Measurements from ENCODE around the gene KIDINS220. TPM values are rescaled to one million over a fixed set of nuclear protein-coding genes. Genes with fewer than 3 reads are reported as not detected.

Gene KIDINS220
- total and polyA plus RNA-seq, 2 of the 13 experiments (the other 11 are each of a cell fraction or from before 2014, with no cell fraction given) = 25.2 to 32.3 TPM

DNA sequence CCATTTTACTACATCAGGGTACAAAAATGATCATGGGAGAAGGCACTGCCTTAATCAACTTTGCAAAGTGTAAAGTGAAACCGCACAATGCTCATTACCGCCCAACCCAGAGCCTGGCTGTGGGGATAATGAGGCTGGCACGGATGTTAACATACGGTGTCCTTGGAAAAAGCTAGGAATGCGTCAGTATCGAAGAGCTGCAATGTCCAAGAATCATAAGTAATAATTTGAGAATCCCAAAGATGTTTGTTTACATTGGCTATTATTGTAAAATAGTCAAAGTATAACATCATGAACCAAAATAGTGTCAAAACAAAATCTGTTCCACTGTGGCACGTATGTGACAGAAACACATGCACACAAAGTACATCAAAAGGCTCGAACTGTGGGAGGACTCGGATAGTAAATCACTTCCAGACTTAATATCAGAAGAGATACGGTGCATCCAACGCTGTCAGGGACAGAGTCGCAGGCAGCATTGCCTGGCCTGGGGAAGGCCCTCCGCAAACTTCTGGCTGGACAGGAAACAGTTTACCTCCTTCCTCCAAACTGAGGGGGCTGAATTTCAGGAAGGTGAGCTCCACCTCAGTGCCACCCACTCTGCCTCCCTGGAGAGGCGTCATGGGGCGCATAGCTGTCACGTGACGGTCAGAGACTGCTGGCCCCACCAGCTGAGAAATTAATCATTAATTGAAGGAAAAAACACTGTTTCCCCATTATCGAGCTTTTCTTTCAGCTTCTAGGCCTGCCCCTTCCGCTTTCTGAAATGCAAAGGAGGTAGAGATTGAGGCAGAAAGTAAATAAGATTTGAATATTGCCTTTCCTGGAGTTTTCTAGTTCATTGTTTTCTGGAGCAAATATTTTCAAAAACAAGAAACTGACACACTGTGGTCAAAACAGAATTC lies 157.3 kb downstream of the KIDINS220 start (continued):
- TF ChIP-seq, protein P1, sequence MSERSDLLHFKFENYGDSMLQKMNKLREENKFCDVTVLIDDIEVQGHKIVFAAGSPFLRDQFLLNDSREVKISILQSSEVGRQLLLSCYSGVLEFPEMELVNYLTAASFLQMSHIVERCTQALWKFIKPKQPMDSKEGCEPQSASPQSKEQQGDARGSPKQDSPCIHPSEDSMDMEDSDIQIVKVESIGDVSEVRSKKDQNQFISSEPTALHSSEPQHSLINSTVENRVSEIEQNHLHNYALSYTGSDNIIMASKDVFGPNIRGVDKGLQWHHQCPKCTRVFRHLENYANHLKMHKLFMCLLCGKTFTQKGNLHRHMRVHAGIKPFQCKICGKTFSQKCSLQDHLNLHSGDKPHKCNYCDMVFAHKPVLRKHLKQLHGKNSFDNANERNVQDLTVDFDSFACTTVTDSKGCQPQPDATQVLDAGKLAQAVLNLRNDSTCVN (CRISPR knock-in tag; IDR thresholded peaks at IDR 0.05; ENCODE audit: borderline replicate concordance) = peak; percentile 95
- peak; percentile 71; the same call in 1 of the 2 replicates for TF ChIP-seq ZNF556 (CRISPR knock-in tag; IDR thresholded peaks at IDR 0.05; ENCODE audit: borderline replicate concordance)
- peak; percentile 45; the same call in 1 of the 2 replicates for TF ChIP-seq FOXK2 (IDR thresholded peaks at IDR 0.05)
- TF ChIP-seq ZFYVE20 (CRISPR knock-in tag; IDR thresholded peaks at IDR 0.05; ENCODE audit: borderline replicate concordance, low read depth) = no peak
- TF ChIP-seq BORCS8-MEF2B (CRISPR knock-in tag; IDR thresholded peaks at IDR 0.05) = peak; percentile 66; the same call in 1 of the 2 replicates
- TF ChIP-seq PRMT3 (CRISPR knock-in tag; IDR thresholded peaks at IDR 0.05; ENCODE audit: borderline replicate concordance, low read depth) = no peak
- TF ChIP-seq SP5 (CRISPR knock-in tag; IDR thresholded peaks at IDR 0.05; ENCODE audit: borderline replicate concordance, low read depth) = peak; percentile 77; the same call in 1 of the 2 replicates
- 0 out of 2 replicates have a peak, but pooled peaks have one; percentile 15 for TF ChIP-seq TMF1 (CRISPR knock-in tag; IDR thresholded peaks at IDR 0.05; ENCODE audit: low read depth)
- TF ChIP-seq, protein P2, sequence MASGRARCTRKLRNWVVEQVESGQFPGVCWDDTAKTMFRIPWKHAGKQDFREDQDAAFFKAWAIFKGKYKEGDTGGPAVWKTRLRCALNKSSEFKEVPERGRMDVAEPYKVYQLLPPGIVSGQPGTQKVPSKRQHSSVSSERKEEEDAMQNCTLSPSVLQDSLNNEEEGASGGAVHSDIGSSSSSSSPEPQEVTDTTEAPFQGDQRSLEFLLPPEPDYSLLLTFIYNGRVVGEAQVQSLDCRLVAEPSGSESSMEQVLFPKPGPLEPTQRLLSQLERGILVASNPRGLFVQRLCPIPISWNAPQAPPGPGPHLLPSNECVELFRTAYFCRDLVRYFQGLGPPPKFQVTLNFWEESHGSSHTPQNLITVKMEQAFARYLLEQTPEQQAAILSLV (CRISPR knock-in tag; IDR thresholded peaks at IDR 0.05; ENCODE audit: borderline replicate concordance) = peak; percentile 87; the same call in 1 of the 2 replicates
- peak; percentile 79 for TF ChIP-seq XRCC5 (optimal IDR thresholded peaks at IDR 0.05; ENCODE audit: low read length)
- TF ChIP-seq, protein P3, sequence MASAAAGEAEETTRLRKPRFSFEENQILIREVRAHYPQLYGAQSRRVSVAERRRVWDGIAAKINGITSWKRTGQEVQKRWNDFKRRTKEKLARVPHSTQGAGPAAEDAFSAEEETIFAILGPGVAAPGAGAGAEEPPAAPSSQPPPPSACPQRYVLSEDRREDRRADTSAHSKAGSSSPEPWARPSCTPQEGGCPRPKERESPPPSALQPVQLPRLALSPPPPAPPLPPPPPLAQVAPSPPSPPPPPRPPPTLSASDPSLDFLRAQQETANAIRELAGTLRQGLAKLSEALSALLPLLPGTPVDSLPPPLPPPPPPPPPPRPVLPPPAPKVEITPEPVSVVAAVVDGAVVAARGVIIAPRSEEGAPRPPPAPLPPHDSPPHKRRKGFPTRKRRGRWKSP (CRISPR knock-in tag; IDR thresholded peaks at IDR 0.05) = peak; percentile 66; the same call in 1 of the 2 replicates
- TF ChIP-seq, protein P4, sequence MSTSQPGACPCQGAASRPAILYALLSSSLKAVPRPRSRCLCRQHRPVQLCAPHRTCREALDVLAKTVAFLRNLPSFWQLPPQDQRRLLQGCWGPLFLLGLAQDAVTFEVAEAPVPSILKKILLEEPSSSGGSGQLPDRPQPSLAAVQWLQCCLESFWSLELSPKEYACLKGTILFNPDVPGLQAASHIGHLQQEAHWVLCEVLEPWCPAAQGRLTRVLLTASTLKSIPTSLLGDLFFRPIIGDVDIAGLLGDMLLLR (CRISPR knock-in tag; IDR thresholded peaks at IDR 0.05) = no peak
- 0 out of 2 replicates have a peak, but pooled peaks have one; percentile 48 for TF ChIP-seq SMAD9 (CRISPR knock-in tag; IDR thresholded peaks at IDR 0.05)
- TF ChIP-seq CHD2 (IDR thresholded peaks at IDR 0.05; ENCODE audit: low read depth, low read length) = 0 out of 2 replicates have a peak, but pooled peaks have one; percentile 32
- TF ChIP-seq, protein P5, sequence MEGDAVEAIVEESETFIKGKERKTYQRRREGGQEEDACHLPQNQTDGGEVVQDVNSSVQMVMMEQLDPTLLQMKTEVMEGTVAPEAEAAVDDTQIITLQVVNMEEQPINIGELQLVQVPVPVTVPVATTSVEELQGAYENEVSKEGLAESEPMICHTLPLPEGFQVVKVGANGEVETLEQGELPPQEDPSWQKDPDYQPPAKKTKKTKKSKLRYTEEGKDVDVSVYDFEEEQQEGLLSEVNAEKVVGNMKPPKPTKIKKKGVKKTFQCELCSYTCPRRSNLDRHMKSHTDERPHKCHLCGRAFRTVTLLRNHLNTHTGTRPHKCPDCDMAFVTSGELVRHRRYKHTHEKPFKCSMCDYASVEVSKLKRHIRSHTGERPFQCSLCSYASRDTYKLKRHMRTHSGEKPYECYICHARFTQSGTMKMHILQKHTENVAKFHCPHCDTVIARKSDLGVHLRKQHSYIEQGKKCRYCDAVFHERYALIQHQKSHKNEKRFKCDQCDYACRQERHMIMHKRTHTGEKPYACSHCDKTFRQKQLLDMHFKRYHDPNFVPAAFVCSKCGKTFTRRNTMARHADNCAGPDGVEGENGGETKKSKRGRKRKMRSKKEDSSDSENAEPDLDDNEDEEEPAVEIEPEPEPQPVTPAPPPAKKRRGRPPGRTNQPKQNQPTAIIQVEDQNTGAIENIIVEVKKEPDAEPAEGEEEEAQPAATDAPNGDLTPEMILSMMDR (CRISPR knock-in tag; IDR thresholded peaks at IDR 0.05) = peak; percentile 18; the same call in 1 of the 2 replicates
- TF ChIP-seq ZNF615 (CRISPR knock-in tag; IDR thresholded peaks at IDR 0.05; ENCODE audit: borderline replicate concordance) = no peak
- no peak for TF ChIP-seq ZNF550 (CRISPR knock-in tag; IDR thresholded peaks at IDR 0.05; ENCODE audit: borderline replicate concordance)
- no peak for TF ChIP-seq EHMT2 (IDR thresholded peaks at IDR 0.05; ENCODE audit: borderline replicate concordance, low read depth, low read length)
- no peak for TF ChIP-seq ZNF570 (CRISPR knock-in tag; IDR thresholded peaks at IDR 0.05; ENCODE audit: borderline replicate concordance)
- no peak for TF ChIP-seq ZNF562 (CRISPR knock-in tag; IDR thresholded peaks at IDR 0.05; ENCODE audit: borderline replicate concordance)
- peak; percentile 40; the same call in 1 of the 2 replicates for TF ChIP-seq MBD4 (IDR thresholded peaks at IDR 0.05; ENCODE audit: borderline replicate concordance, low read length)
- peak; percentile 77 for TF ChIP-seq ZFY (CRISPR knock-in tag; IDR thresholded peaks at IDR 0.05)
- TF ChIP-seq EEA1 (CRISPR knock-in tag; IDR thresholded peaks at IDR 0.05; ENCODE audit: borderline replicate concordance) = no peak

All from HepG2 (cell line).